Measurements from ENCODE around the gene MPZL2. TPM values are rescaled to one million over a fixed set of nuclear protein-coding genes. Genes with fewer than 3 reads are reported as not detected.
A peak's percentile ranks its signal among the peaks of the same experiment; 100 is the strongest.

Gene MPZL2
- total and polyA plus RNA-seq, 12 donors: 4.0 to 23.4 (median 12.3) TPM

GRCh38 chr11:118265954-118266353 is 1.9 kb upstream of the MPZL2 start:
- DNase-seq (peak; percentile 18 to 24), ATAC-seq (peak in 7 of 8 donors; percentile 17 to 72 (median 50))
- H3K4me1 ChIP-seq: peaks cover 0 to 28% (median 13%) of the 10 kb centered on the region in 9 donors
- H3K4me3 ChIP-seq: no peak overlapping the region
- H3K27me3 ChIP-seq: peaks cover 0 to 30% (median 6%) of the 10 kb centered on the region in 7 donors
- 52 to 71% methylated on average over 1 of the region's 1 CpG for whole genome bisulfite sequencing, 2 donors
- no peaks in the 10 kb centered on the region for H3K9me3 ChIP-seq
- peak overlapping the region in 6 of 10 donors; percentile 5 to 57 (median 28) for H3K27ac ChIP-seq
- H3K36me3 ChIP-seq: peaks cover 0 to 7% (median 0%) of the 10 kb centered on the region in 9 donors
- TF ChIP-seq CTCF (IDR thresholded peaks at IDR 0.05): no peak
- intact Hi-C loops (cut with DNase I): no loop called here

GRCh38 chr11:118264569-118265465 is 720 bp upstream of the MPZL2 start:
- ATAC-seq (no peak), DNase-seq (no peak)
- Histone ChIP-seq H3K4me1 (peaks cover 0 to 28% (median 13%) of the 10 kb centered on the region in 9 donors), H3K27ac (peak overlapping the region in 6 of 10 donors; percentile 47 to 74 (median 62)), H3K9me3 (no peaks in the 10 kb centered on the region), H3K36me3 (peaks cover 0 to 9% (median 0%) of the 10 kb centered on the region in 9 donors), H3K27me3 (peaks cover 0 to 29% (median 6%) of the 10 kb centered on the region in 7 donors), H3K4me3 (peak overlapping the region in 7 of 10 donors; percentile 8 to 57 (median 49))
- 65 to 66% methylated on average over 13 of the region's 13 CpGs for WGBS, 2 donors
- no peak for TF ChIP-seq CTCF (IDR thresholded peaks at IDR 0.05)
- intact Hi-C loops (cut with DNase I): no loop called here

- no peak for ATAC-seq
- Histone ChIP-seq H3K27me3 (peaks cover 0 to 25% (median 6%) of the 10 kb centered on the region in 7 donors), H3K36me3 (peaks cover 0 to 14% (median 0%) of the 10 kb centered on the region in 9 donors), H3K27ac (peak overlapping the region in 1 of 10 donors; percentile 47), H3K4me3 (peak overlapping the region in 6 of 10 donors; percentile 49 to 57 (median 50)), H3K4me1 (peaks cover 0 to 28% (median 13%) of the 10 kb centered on the region in 9 donors), H3K9me3 (no peaks in the 10 kb centered on the region)
- intact Hi-C loops (cut with DNase I): no loop called here
- no peak for DNase-seq
- WGBS, 2 donors: 81 to 91% methylated on average over 4 of the region's 4 CpGs
- no peak for TF ChIP-seq CTCF (IDR thresholded peaks at IDR 0.05)
These were observed 985 bp downstream of the MPZL2 start for GRCh38 chr11:118263112-118263511.

- intact Hi-C loops (cut with DNase I): no loop called here
- WGBS, 2 donors: 89 to 91% methylated on average over 3 of the region's 3 CpGs
- ATAC-seq: no peak
- Histone ChIP-seq H3K27ac (no peak overlapping the region), H3K4me1 (peaks cover 0 to 23% (median 7%) of the 10 kb centered on the region in 9 donors), H3K4me3 (no peak overlapping the region), H3K27me3 (peaks cover 0 to 20% (median 6%) of the 10 kb centered on the region in 7 donors), H3K9me3 (no peaks in the 10 kb centered on the region), H3K36me3 (peaks cover 0 to 17% (median 0%) of the 10 kb centered on the region in 9 donors)
- TF ChIP-seq CTCF (IDR thresholded peaks at IDR 0.05): no peak
- DNase-seq: no peak
These were observed 3.7 kb downstream of the MPZL2 start for GRCh38 chr11:118260353-118260752.
